ENCODE data around the gene TNFRSF21.
"Not testable (repeated sequence)": the region's sequence is repeated elsewhere in the genome, so short reads cannot be mapped to it uniquely, and the experiment has no call there.

TNFRSF21 gene

DNA sequence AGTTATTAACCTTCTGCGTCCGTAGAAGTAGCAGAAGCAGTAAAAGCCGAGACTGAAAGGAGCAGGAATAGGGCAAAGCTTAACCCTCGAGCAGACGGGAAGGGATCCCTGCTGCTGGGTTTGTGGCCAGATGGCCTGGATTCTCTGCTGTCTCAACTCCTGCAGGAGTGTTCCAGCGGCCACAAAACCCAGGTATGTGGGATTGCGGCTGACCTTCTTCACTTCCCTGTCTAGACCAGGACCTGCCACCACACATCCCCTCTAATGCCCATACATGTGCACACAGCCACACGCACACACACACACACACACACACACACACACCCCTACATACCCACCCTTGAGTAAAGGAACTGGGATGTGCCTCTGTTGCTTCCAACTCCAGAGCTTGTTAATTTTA lies 33.1 kb upstream of the TNFRSF21 start:
- DNase-seq (ENCODE audit: low read depth): no peak
- no peak overlapping the region for H3K4me3 ChIP-seq (ENCODE audit: low read length)
- TF ChIP-seq, protein P1, sequence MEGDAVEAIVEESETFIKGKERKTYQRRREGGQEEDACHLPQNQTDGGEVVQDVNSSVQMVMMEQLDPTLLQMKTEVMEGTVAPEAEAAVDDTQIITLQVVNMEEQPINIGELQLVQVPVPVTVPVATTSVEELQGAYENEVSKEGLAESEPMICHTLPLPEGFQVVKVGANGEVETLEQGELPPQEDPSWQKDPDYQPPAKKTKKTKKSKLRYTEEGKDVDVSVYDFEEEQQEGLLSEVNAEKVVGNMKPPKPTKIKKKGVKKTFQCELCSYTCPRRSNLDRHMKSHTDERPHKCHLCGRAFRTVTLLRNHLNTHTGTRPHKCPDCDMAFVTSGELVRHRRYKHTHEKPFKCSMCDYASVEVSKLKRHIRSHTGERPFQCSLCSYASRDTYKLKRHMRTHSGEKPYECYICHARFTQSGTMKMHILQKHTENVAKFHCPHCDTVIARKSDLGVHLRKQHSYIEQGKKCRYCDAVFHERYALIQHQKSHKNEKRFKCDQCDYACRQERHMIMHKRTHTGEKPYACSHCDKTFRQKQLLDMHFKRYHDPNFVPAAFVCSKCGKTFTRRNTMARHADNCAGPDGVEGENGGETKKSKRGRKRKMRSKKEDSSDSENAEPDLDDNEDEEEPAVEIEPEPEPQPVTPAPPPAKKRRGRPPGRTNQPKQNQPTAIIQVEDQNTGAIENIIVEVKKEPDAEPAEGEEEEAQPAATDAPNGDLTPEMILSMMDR (conservative IDR thresholded peaks at IDR 0.05; ENCODE audit: low read depth, low read length): no peak

DNA sequence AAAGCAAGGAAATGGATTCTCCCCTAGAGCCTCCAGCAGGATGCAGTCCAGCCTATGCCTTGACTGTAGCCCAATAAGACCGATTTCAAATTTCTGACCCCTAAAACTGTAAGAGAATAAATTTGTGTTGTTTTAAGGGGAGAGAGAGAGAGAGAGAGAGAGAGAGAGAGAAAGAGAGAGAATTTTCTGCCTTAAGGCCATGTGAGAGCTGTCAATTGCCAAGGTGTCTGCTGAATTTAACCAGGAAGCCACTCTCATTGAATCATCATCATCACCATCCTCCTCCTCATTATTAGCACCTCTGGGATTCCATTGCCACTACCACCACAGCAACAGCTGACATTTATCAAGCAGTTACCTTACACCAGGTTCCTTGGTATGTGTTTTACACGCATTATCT lies 27.8 kb upstream of the TNFRSF21 start:
- TF ChIP-seq, protein P1 (conservative IDR thresholded peaks at IDR 0.05; ENCODE audit: low read depth, low read length): no peak

DNA sequence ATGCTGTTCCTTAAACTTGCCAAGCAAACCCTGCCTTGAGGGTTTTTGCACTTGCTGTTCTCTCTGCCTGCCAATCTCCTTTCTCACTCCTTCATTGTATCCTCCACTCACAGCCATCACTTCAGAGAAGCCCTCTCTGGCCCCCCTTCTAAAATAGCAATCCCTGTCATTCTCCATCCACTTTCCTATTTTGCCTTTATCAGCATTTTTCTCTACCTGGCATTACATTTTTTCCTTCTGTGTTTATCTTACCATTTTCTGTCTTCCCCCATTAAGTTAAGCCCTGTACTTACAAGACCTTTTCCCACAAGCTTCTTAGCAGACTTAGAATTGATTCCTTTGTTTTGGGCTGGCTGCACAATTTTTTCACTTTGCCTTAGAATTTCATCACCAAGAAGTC lies 26.6 kb upstream of the TNFRSF21 start:
- H3K4me3 ChIP-seq (ENCODE audit: low read length): no peak overlapping the region
- peak; percentile 48 for DNase-seq (ENCODE audit: low read depth)
- TF ChIP-seq, protein P1 (conservative IDR thresholded peaks at IDR 0.05; ENCODE audit: low read depth, low read length): no peak

More for the DNA sequence above, 27.8 kb upstream of the TNFRSF21 start:
- H3K4me3 ChIP-seq (ENCODE audit: low read length): no peak overlapping the region
- no peak for DNase-seq (ENCODE audit: low read depth)

DNA sequence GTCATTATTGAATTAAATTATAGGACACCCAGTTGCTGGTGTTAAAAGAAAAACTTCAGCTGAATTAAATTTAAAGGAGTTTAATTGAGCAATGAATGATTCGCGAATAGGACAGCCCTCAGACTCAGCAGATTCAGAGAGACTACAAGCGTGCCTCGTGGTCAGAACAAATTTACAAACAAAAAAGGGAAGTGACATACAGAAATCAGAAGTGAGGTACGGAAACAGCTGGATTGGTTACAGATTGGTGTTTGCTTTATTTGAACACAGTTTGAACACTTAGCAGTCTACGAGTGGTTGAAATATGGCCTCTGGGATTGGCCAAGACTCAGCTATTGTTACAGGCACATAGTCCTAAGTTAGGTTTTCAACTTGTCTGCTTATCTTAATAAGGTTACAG lies 25.8 kb upstream of the TNFRSF21 start:
- H3K4me3 ChIP-seq (ENCODE audit: low read length): no peak overlapping the region
- TF ChIP-seq, protein P1 (conservative IDR thresholded peaks at IDR 0.05; ENCODE audit: low read depth, low read length): no peak
- no peak for DNase-seq (ENCODE audit: low read depth)

DNA sequence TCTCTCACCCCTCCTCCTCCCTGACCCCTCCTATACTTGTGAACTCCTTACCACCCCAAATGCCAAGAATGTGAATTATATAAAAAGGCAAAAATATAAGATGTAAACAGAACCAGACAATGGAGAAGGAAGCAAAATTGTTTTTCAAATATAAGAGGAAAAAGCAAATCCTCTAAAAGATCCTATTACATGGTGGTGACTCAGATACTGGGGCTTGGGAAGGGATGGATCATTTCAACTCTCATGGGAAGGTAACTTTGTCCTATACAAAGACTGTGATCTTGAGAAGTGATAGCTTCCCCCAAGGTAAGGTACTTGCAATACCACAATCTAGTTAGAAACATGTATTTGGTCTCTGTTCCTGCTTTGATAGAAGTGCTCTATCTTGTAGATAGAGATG lies 24.6 kb upstream of the TNFRSF21 start:
- TF ChIP-seq, protein P1 (conservative IDR thresholded peaks at IDR 0.05; ENCODE audit: low read depth, low read length): no peak
- no peak overlapping the region for H3K4me3 ChIP-seq (ENCODE audit: low read length)
- no peak for DNase-seq (ENCODE audit: low read depth)

DNA sequence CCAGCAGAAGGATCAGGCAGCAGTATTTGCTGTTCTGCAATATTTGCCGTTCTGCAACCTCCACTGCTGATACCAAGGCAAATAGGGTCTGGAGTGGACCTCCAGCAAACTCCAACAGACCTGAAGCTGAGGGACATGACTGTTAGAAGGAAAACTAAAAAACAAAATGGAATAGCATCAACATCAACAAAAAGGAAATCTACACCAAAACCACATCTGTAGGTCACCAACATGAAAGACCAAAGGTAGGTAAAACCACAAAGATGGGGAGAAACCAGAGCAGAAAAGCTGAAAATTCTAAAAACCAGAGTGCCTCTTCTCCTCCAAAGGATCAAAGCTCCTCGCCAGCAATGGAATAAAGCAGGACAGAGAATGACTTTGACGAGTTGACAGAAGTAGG lies 18.9 kb upstream of the TNFRSF21 start:
- DNase-seq (ENCODE audit: low read depth); H3K4me3 ChIP-seq (ENCODE audit: low read length): not testable (repeated sequence)

DNA sequence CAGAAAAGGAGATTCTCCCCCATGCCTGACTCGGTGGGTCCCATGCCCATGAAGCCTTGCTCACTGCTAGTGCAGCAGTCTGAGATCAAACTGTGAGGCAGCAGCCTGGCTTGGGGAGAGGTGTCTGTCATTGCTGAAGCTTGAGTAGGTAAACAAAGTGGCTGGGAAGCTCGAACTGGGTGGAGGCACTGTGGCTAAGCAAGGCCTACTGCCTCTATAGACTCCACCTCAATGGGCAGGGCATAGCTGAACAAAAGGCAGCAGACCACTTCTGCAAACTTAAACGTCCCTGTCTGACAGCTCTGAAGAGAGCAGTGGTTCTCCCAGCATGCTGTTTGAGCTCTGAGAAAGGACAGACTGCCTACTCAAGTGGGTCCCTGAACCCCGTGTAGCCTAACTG lies 18.4 kb upstream of the TNFRSF21 start:
- DNase-seq (ENCODE audit: low read depth); H3K4me3 ChIP-seq (ENCODE audit: low read length): not testable (repeated sequence)

DNA sequence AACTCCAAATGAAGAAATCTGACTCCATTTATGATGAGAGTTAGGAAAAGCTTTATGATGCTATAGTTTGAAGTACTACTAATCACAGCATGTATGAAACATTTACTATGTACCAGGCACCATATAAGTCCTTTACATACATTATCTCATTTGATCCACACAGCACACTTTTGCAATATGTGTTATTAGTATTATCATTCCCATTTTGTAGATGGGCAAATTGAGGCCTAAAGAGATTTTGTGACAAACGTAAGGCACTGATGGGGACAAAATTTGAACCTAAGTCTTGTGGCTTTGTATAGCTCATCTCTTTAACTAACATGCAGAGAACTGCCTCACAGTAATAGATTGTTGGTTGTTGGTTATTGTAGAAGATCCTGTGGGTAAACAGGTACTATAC lies 14.2 kb upstream of the TNFRSF21 start:
- H3K4me3 ChIP-seq (ENCODE audit: low read length): no peak overlapping the region
- TF ChIP-seq, protein P1 (conservative IDR thresholded peaks at IDR 0.05; ENCODE audit: low read depth, low read length): no peak
- DNase-seq (ENCODE audit: low read depth): no peak
